Measurements from ENCODE around the gene GNB1.

GNB1 gene

GRCh38 chr1:1910033-1910465, 19.2 kb upstream of the GNB1 start:
- no peak for DNase-seq (ENCODE audit: low read depth)

DNA sequence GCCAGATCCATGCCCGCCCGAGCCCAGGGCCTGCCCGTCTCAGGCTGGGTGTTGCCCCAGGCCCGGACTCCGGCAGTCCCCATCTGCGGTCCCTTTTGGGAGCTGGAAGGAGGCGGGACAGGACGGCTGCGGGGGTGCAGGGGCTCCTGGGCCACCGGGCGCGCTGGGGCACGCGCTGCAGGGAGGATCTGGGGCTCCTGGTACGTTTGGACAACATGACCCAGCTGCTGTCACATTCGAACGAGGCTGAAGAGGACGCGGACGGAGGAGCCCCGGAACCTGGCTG, 17.6 kb upstream of the GNB1 start:
- DNase-seq (ENCODE audit: low read depth): no peak

DNA sequence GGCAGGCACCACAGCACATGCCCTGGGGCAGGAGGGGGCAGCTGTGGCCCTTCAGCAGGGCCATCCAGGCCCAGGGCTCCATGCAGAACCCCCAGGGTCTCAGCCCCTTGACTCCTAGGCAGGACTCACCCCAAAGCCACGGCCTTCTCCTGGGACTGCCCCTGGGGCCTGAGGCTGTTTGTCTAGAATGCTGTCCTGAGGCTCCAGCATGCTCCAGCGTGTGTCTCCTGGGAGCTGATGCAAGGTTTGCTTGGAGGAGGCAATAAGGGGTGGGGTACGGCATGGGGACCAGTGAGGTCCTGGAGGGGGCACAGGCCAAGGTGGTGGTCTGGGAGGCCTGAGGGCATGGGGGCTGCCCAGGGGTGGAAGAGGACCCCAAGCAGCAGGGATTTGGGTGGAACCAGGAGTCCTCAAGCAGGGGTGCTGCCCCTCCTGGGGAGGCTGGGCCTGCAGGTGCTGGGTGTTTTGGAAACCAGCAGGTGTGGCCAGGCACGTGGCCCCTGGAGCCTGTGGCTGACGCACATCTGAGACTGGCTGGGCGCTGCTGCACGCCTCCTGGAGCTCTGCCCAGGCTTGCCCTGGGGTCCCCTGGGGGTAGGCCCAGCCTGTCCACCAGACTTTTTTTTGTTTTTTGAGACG, 16.3 kb upstream of the GNB1 start:
- no peak for DNase-seq (ENCODE audit: low read depth)

DNA sequence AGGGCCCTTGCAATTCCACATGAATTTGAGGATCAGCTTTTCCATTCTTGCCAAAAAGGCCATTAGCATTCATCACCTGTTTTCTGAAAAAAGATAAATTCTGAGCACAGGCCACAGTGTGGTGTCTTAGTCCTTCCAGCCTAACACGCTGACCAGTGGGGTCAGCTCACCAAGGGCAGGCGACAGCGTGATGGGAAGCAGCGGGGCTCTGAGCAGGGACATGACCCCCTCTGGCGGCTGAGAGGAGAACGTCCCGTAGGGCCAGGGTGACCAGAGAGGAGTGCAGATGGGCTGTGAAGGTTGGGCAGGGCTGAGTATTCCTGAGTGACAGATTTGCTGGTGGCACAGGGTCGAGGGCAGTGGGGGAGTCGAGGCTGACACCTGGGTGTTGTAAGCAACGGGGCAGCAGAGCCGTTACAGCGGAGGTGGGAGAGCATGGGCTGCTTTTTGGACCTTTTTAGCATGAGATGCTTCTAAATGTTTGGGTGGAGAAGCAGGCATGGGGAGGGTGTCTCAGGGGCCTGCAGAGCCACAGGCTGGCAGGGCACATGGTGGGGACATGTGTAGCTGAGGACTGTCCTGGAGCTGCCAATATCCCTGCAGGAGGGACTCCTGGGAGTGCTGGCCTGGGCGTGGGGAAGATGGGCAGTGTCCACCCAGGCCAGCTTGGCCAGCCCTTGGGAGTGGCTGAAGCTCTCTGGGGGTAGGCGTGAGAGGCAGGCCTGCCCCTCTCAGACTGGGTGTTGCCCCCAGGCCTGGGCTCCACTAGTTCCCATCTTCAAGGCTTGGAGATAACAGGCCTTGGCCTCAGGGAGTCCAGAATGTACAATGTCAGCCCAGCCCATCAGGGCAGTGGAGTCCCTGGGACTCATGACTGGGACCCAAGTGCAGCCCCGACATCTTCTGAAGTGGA, 15.6 kb upstream of the GNB1 start:
- DNase-seq (ENCODE audit: low read depth): peak; percentile 55

DNA sequence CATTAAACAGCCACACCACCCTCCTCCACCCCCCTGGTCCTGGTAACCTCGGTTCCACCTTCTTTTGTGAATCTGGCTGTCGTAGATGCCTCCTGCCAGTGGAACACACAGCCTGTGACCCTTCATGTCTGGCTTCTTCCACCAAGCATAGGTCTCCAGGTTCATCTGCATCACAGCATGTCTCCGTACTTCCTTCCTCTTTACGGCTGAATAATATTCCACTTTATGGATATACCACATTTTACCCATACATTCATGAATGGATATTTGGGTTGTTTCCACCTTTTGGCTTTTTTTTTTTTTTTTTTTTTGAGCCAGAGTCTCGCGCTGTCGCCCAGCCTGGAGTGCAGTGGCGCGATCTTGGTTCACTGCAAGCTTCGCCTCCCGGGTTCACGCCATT, 12.3 kb upstream of the GNB1 start:
- DNase-seq (ENCODE audit: low read depth): no peak

GRCh38 chr1:1901641-1902294, 10.9 kb upstream of the GNB1 start:
- DNase-seq (ENCODE audit: low read depth): no peak

- DNase-seq (ENCODE audit: low read depth): no peak
These were observed 10.2 kb upstream of the GNB1 start for GRCh38 chr1:1900883-1901640.

DNA sequence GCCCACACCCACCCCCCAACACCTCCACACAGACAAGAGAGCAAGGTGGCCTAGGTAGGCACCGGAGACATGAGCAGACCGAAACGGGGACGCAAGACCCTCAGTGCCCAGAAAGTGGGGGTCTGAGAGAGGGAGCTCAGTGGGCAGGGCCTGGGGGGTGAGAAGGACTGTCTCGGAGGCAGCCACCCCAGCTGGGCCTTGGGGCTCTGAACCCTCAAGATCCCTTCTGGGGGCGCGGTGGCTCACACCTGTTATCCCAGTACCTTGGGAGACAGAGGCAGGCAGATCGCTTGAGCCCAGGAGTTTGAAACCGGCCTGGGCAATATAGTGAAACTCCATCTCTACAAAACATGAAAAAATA, 9.1 kb upstream of the GNB1 start:
- DNase-seq (ENCODE audit: low read depth): no peak

GRCh38 chr1:1899266-1899966, 8.5 kb upstream of the GNB1 start:
- no peak for DNase-seq (ENCODE audit: low read depth)

- DNase-seq (ENCODE audit: low read depth): no peak
These were observed 7.5 kb upstream of the GNB1 start for GRCh38 chr1:1898246-1898933.

GRCh38 chr1:1895456-1896336, 4.8 kb upstream of the GNB1 start:
- DNase-seq (ENCODE audit: low read depth): no peak

GRCh38 chr1:1895060-1895418, 4.2 kb upstream of the GNB1 start:
- no peak for DNase-seq (ENCODE audit: low read depth)

DNA sequence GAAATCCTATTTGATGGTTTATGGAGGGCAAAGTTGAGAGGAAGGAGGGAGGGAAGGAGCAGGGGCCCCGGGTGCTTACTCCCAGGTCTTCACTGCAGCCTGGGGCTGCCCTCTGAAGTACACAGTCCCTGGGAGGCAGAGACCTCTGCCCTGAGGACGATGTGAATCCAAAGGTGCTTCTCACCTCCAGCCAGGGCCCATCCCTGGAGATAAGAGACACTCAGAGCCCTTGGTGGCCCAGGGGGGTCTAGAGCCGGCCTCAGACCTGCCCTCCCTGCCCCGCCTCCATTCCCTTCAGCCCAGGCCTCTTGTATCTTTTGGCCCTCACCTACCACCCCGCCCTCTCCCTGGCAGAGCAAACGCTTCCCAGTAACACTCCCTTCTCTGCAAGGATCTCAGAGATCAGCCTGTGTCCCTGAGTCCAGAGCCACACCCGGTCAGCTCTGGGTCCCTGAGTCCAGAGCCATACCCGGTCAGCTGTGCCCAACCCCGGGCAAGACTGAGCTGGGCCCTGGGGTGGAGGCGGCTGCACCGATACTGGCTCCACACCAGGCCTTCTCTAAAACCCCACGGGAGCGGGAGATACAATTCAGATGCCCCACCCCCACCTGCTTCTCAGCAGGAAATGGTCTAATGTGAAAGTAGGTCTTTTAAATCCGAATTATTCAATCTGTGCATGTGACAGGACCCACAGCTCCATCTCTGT, 3.6 kb upstream of the GNB1 start:
- DNase-seq (ENCODE audit: low read depth): no peak

DNA sequence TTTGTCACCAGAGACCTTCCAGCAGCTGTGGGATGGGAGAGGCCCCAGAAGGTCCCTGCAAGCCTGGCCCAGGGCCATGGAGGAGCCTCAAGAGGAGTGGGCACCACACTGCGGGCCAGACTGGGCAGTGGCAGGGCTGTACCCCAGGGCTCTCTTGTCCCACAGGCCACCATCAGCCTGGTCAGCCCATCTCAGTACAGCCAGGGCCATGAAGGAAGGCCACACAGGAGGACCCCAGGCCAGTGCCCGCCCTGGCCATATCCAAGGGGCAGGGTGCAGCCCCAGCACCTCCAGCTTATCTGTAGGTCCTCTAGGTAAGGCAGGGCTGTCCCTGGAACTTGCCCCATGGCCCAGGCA, 3.1 kb upstream of the GNB1 start:
- no peak for DNase-seq (ENCODE audit: low read depth)

DNA sequence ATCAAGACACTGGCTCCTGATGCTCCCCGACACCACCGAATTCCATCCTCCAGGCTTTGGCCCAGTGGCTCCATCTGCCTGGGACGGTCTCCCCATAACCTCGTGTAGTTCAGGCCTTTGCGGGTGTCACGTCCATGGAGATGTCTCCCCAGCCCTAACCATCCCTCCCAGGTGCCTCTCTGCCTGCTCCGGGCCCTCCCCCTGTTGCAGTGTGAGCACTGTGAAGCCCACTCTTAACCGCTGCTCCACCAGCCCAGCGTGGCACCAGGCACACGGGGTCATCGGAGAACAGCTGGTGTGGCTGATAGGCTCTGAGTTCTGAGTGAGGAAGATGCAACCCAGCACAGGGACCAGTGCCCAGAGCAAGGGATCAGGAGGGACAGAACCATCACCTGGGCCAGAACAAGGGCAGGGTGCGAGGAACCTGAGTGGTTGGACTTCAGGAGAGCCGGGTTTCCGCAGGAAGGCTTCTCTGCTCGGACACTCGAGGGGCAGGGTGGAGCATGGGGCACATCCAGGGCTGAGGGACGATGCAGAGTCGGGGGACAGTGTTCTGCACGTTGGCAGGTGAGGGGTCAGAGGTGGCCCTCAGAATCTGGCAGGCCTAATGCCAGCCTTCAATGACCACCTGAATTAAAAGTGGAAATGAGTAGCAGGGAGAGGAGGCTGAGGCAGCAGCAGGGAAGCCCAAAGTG, 2.6 kb upstream of the GNB1 start:
- no peak for DNase-seq (ENCODE audit: low read depth)

GRCh38 chr1:1892763-1893120, 1.9 kb upstream of the GNB1 start:
- DNase-seq (ENCODE audit: low read depth): no peak

DNA sequence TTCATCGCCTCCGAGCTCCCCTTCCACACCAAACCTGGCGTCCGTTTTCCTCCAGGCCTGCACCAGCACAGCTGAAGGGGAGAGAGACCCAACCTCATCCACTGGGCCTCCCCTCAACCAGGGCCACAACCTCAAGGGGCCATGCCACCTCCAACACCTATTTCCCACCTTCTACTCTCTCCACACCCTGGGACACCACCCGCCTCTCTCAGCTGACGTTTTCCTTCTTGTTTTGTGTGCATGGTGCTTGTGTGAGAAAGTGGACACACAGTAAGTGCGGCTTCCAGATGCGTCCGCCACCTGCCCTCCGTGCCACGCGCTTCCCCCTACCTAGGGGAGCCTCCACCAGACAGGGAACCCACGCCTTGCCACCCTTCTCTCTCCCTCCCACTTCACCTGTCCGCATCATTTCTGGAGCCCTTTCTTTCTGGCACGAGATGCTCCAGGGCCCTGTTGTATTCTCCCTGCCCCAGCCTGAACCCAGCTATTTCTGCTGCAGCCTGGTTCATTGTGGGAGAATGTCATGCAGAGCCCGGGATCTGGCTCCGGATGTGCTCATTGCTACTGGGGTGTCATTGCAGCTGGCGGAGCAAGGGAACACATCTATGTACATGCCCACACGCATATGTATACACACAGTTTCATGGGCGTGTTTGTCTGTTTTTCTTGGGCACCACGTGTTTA, 1.3 kb upstream of the GNB1 start:
- no peak for DNase-seq (ENCODE audit: low read depth)

DNA sequence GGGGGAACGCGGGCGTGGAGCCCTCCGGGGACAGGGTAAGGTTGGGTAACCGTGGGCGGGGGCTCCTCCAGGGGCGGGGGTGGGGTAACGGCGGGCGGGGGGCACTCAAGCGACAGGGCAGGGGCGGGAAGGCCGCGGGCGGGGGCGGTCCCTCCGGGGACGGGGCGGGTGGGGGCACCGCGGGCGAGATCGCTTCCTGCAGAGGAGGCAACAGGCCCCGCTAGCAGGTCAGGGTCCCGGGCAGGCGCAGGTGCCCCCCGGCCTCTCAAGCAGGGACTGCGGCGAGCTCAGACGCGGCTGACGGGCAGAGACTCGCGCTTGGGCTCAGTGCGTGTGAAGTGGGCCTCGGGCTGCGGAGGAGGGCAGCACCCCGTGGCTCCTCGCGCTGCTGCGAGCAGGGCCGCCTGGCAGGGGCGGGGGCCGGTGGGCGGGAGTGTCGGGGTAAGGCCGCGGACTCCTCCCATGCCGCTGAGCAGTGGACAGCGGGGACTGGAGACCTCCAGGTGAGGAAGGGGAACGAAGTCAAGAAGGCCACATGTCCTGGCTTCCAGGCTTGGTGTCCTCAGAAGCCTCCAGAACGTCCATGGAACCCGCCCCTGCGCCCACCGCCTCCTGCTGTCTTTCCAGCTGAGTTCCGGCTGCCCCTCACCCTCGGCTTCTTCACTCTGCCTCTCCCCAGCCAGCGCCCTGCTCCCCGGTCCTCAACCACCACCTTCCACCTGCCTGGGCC, 627 bp upstream of the GNB1 start:
- DNase-seq (ENCODE audit: low read depth): peak; percentile 64
